OCI-LY3 (cell line): ENCODE results near the gene CDS2.

Experiments used
- H2AFZ ChIP-seq: fragments of 200-600, 300-600 bp; shearing (Covaris generic); 2 replicates; pipeline ENCODE4 v1.6.0; 2014; ENCODE audit warnings: antibody characterized with exemption, low read depth, low read length
- H3K27ac ChIP-seq: fragments of 200-600, 300-600 bp; sonication (generic); 2 replicates; pipeline ENCODE4 v1.5.1; 2014; ENCODE audit warnings: mild to moderate bottlenecking, low read length, moderate library complexity, mixed read lengths
- H3K27me3 ChIP-seq: fragments of 200-600, 300-600 bp; sonication (generic); 2 replicates; pipeline ENCODE4 v1.6.1; 2014; ENCODE audit warnings: low read depth, low read length, mixed read lengths
- H3K36me3 ChIP-seq: fragments of 200-600, 300-600 bp; sonication (generic); replicated peaks from 2 replicates; pipeline ENCODE3; 2014; ENCODE audit warnings: low read depth, low read length, mixed read lengths
- H3K4me1 ChIP-seq: fragments of 300-600, 200-600 bp; sonication (generic); 2 replicates; pipeline ENCODE4 v1.6.1; 2014; ENCODE audit warnings: low read length, mixed read lengths
- H3K4me2 ChIP-seq: fragments of 200-600, 300-600 bp; sonication (generic); 2 replicates; pipeline ENCODE4 v1.6.1; 2014; ENCODE audit warnings: low read length, mixed read lengths
- H3K4me3 ChIP-seq: fragments of 300-600, 200-600 bp; sonication (generic); 2 replicates; pipeline ENCODE4 v1.5.1; 2014; ENCODE audit warnings: antibody characterized with exemption, mild to moderate bottlenecking, low read length, moderate library complexity
- H3K79me2 ChIP-seq: fragments of 300-600, 200-600 bp; shearing (Covaris generic); 2 replicates; pipeline ENCODE4 v1.6.1; 2014; ENCODE audit warnings: mild to moderate bottlenecking, low read length, mixed read lengths
- H3K9ac ChIP-seq: fragments of 300-600, 200-600 bp; shearing (Covaris generic); 2 replicates; pipeline ENCODE4 v1.6.0; 2014; ENCODE audit warnings: mild to moderate bottlenecking, low read length, moderate library complexity
- H3K9me3 ChIP-seq: fragments of 200-600, 300-600 bp; shearing (Covaris generic); 2 replicates; pipeline ENCODE4 v1.6.1; 2014; ENCODE audit warnings: low read length, mixed read lengths; ENCODE audit not compliant: insufficient read depth
- H4K20me1 ChIP-seq: fragments of 200-600, 300-600 bp; sonication (generic); 2 replicates; pipeline ENCODE4 v1.6.1; 2016; ENCODE audit warnings: low read length, mixed read lengths; ENCODE audit not compliant: insufficient read depth
- EZH2phosphoT487 ChIP-seq: fragments of 200-600 bp; shearing (Covaris generic); IDR thresholded peaks from 2 replicates; pipeline ENCODE4 v1.6.1; 2018; ENCODE audit warnings: antibody characterized with exemption, mixed run types, low read depth
- TF ChIP-seq, protein P1 (sequence below): fragments of 200-600, 300-600 bp; sonication (generic); IDR thresholded peaks from 2 replicates; pipeline ENCODE4 v1.5.1; 2014; ENCODE audit warnings: antibody characterized with exemption, low read length, low read depth

The CDS2 gene

DNA sequence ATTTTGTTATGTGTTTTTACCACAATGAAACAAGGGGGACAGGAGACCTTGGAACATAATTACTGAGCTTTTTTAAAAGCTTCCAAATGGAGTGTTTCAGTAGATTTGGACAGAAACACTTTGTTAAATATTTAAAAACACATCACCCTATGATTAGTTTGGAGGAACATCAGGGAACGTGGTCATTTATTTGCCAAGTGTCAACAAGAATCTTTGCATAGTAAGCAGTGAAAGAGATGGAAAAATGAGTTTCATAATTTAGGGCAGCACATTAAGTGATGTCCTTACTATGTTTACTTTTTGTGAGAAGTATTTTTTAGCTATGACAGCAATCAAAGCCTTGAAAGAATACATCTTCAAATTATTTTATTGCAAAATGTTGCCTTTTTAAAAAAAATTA lies 107.3 kb downstream of the CDS2 start:
- Histone ChIP-seq H3K4me3 (no peak overlapping the region), H3K9ac (no peak overlapping the region), H3K9me3 (no peaks in the 10 kb centered on the region), H3K4me1 (no peaks in the 10 kb centered on the region), H3K27me3 (peaks cover 18% of the 10 kb centered on the region), H3K79me2 (no peaks in the 10 kb centered on the region), H3K4me2 (no peak overlapping the region), H2AFZ (no peak overlapping the region), H3K27ac (no peak overlapping the region), H3K36me3 (no peaks in the 10 kb centered on the region), H4K20me1 (no peaks in the 10 kb centered on the region)
- no peak for TF ChIP-seq EZH2phosphoT487
- TF ChIP-seq, protein P1, sequence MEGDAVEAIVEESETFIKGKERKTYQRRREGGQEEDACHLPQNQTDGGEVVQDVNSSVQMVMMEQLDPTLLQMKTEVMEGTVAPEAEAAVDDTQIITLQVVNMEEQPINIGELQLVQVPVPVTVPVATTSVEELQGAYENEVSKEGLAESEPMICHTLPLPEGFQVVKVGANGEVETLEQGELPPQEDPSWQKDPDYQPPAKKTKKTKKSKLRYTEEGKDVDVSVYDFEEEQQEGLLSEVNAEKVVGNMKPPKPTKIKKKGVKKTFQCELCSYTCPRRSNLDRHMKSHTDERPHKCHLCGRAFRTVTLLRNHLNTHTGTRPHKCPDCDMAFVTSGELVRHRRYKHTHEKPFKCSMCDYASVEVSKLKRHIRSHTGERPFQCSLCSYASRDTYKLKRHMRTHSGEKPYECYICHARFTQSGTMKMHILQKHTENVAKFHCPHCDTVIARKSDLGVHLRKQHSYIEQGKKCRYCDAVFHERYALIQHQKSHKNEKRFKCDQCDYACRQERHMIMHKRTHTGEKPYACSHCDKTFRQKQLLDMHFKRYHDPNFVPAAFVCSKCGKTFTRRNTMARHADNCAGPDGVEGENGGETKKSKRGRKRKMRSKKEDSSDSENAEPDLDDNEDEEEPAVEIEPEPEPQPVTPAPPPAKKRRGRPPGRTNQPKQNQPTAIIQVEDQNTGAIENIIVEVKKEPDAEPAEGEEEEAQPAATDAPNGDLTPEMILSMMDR = no peak

DNA sequence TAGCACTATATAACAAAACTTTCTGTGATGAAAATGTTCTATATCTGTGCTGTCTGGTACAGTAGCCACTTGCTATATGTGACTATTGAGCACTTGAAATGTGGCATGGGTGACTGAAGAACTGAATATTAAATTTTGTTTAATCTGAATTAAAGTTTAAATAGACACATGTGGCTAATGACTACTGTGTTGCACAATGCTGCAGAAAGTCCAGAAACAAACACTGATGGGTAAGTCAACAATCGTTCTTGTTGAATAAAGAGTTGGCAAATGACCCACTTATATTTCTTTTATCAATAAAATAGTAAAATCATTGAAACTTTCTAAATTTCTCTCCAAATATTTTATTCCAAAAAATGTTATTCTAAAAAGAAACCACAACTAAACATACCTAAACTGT lies 108.2 kb downstream of the CDS2 start:
- Histone ChIP-seq H2AFZ (no peak overlapping the region), H3K4me3 (no peak overlapping the region), H3K36me3 (no peaks in the 10 kb centered on the region), H3K79me2 (no peaks in the 10 kb centered on the region), H3K4me2 (no peak overlapping the region), H3K4me1 (no peaks in the 10 kb centered on the region), H3K27ac (no peak overlapping the region), H4K20me1 (no peaks in the 10 kb centered on the region), H3K9ac (no peak overlapping the region), H3K27me3 (peaks cover 18% of the 10 kb centered on the region), H3K9me3 (no peaks in the 10 kb centered on the region)
- TF ChIP-seq EZH2phosphoT487 = no peak
- TF ChIP-seq, protein P1 = no peak
